Measurements from ENCODE around the gene KIAA1755. TPM values are rescaled to one million over a fixed set of nuclear protein-coding genes. Genes with fewer than 3 reads are reported as not detected.
A peak's percentile ranks its signal among the peaks of the same experiment; 100 is the strongest.

The KIAA1755 gene
- total and polyA plus RNA-seq, 8 donors, result 1.2 to 9.4 (median 3.1) TPM; not detected in 1

- Histone ChIP-seq H3K4me3 (no peak overlapping the region), H3K27ac (no peak overlapping the region), H3K4me1 (peaks cover 0 to 18% (median 13%) of the 10 kb centered on the region in 4 donors), H3K36me3 (no peaks in the 10 kb centered on the region), H3K27me3 (peaks cover 0 to 22% (median 0%) of the 10 kb centered on the region in 3 donors), H3K9me3 (no peaks in the 10 kb centered on the region)
- no peak for DNase-seq
- WGBS, 5 donors, result 84 to 89% (median 87%) methylated on average over 10 to 11 of the region's 11 CpGs
- intact Hi-C loops (cut with DNase I; ENCODE audit: low total_unique reads), result no loop called here
- TF ChIP-seq CTCF (IDR thresholded peaks at IDR 0.05) (no peak), POLR2AphosphoS5 (IDR thresholded peaks at IDR 0.05) (no peak), EP300 (IDR thresholded peaks at IDR 0.05) (no peak), POLR2A (IDR thresholded peaks at IDR 0.05) (no peak)
Measured at GRCh38 chr20:38294076-38294591, 33.6 kb upstream of the KIAA1755 start.

- H3K27ac ChIP-seq, result no peak overlapping the region
- peaks cover 0 to 27% (median 0%) of the 10 kb centered on the region in 3 donors for H3K27me3 ChIP-seq
- H3K4me3 ChIP-seq, result no peak overlapping the region
- TF ChIP-seq EP300 (IDR thresholded peaks at IDR 0.05), result no peak
- TF ChIP-seq POLR2AphosphoS5 (IDR thresholded peaks at IDR 0.05), result no peak
- TF ChIP-seq CTCF (IDR thresholded peaks at IDR 0.05), result no peak
- no peak for TF ChIP-seq POLR2A (IDR thresholded peaks at IDR 0.05)
- intact Hi-C loops (cut with DNase I; ENCODE audit: low total_unique reads), result no loop called here
- no peaks in the 10 kb centered on the region for H3K9me3 ChIP-seq
- no peaks in the 10 kb centered on the region for H3K36me3 ChIP-seq
- DNase-seq, result no peak
- WGBS, 5 donors, result 46 to 65% (median 56%) methylated on average over 7 of the region's 7 CpGs
- peaks cover 0 to 12% (median 8%) of the 10 kb centered on the region in 4 donors for H3K4me1 ChIP-seq
Measured at GRCh38 chr20:38293491-38294065, 33.0 kb upstream of the KIAA1755 start.

- H3K9me3 ChIP-seq, result no peaks in the 10 kb centered on the region
- no peak overlapping the region for H3K27ac ChIP-seq
- no peak overlapping the region for H3K4me3 ChIP-seq
- peaks cover 0 to 21% (median 5%) of the 10 kb centered on the region in 4 donors for H3K4me1 ChIP-seq
- H3K36me3 ChIP-seq, result no peaks in the 10 kb centered on the region
- H3K27me3 ChIP-seq, result peaks cover 0 to 39% (median 0%) of the 10 kb centered on the region in 3 donors
- intact Hi-C loops (cut with DNase I; ENCODE audit: low total_unique reads), result no loop called here
- DNase-seq, result no peak
- no peak for TF ChIP-seq CTCF (IDR thresholded peaks at IDR 0.05)
- TF ChIP-seq POLR2AphosphoS5 (IDR thresholded peaks at IDR 0.05), result no peak
- TF ChIP-seq POLR2A (IDR thresholded peaks at IDR 0.05), result no peak
- no peak for TF ChIP-seq EP300 (IDR thresholded peaks at IDR 0.05)
- 41 to 69% (median 65%) methylated on average over 3 of the region's 3 CpGs for WGBS, 5 donors
Measured at GRCh38 chr20:38291966-38292365, 31.4 kb upstream of the KIAA1755 start.

- intact Hi-C loops (cut with DNase I; ENCODE audit: low total_unique reads), result no loop called here
- TF ChIP-seq POLR2A (IDR thresholded peaks at IDR 0.05) (no peak), POLR2AphosphoS5 (IDR thresholded peaks at IDR 0.05) (no peak)
- WGBS, 5 donors, result 31 to 39% (median 35%) methylated on average over 21 of the region's 21 CpGs
- DNase-seq, result peak in 1 of 2 donors; percentile 47
- Histone ChIP-seq H3K4me1 (peaks cover 0 to 24% (median 5%) of the 10 kb centered on the region in 4 donors), H3K4me3 (no peak overlapping the region), H3K27me3 (peaks cover 0 to 47% (median 0%) of the 10 kb centered on the region in 3 donors), H3K9me3 (no peaks in the 10 kb centered on the region), H3K27ac (no peak overlapping the region), H3K36me3 (no peaks in the 10 kb centered on the region)
Measured at GRCh38 chr20:38290829-38291814, 30.6 kb upstream of the KIAA1755 start.
